Lung (tissue), 12 donors: ENCODE data around the gene UBR1. TPM values are rescaled to one million over a fixed set of nuclear protein-coding genes. Genes with fewer than 3 reads are reported as not detected.
"Not testable (repeated sequence)": the region's sequence is repeated elsewhere in the genome, so short reads cannot be mapped to it uniquely, and the experiment has no call there.

Experiments
- ATAC-seq: fragments of 200-7000 bp; cut with Tn5 transposase; one replicate; pipeline ENCODE4 v1.9.1; 2020; ENCODE audit warnings: moderate number of reproducible peaks; ENCODE audit not compliant: insufficient read depth, low FRiP score
- DNase-seq, 3 donors: peaks; one replicate each; pipeline ENCODE4 v3.0.0-alpha.2; 2013 to 2017
- H3K27ac ChIP-seq, 2 donors: one replicate each; pipeline ENCODE4 v1.5.1; 2013; ENCODE audit warnings: mild to moderate bottlenecking in 2 of 2, moderate library complexity in 2 of 2, control low read depth in 1 of 2, inconsistent platforms in 1 of 2, low read depth in 1 of 2, low read length in 1 of 2
- H3K27me3 ChIP-seq, 3 donors: one replicate each; pipeline ENCODE4 v1.5.1; 2013; ENCODE audit warnings: low read length in 2 of 3; ENCODE audit not compliant: control insufficient read depth in 3 of 3, insufficient read depth in 3 of 3
- H3K36me3 ChIP-seq, 4 donors: one replicate each; pipeline ENCODE4 v1.5.1; 2013; ENCODE audit warnings: low read length in 4 of 4, mild to moderate bottlenecking in 1 of 4, moderate library complexity in 1 of 4; ENCODE audit not compliant: control insufficient read depth in 4 of 4, insufficient read depth in 4 of 4
- H3K4me1 ChIP-seq, 5 donors: one replicate each; pipeline ENCODE4 v1.5.1; 2013; ENCODE audit warnings: low read length in 5 of 5, mild to moderate bottlenecking in 2 of 5, moderate library complexity in 1 of 5; ENCODE audit not compliant: control insufficient read depth in 5 of 5, insufficient read depth in 5 of 5
- H3K4me3 ChIP-seq: one replicate; pipeline ENCODE4 v1.5.1; 2013; ENCODE audit warnings: mild to moderate bottlenecking, control low read depth, moderate library complexity
- H3K9ac ChIP-seq, 2 donors: one replicate each; pipeline ENCODE4 v1.5.1; 2013; ENCODE audit warnings: low read length in 2 of 2, control low read depth in 1 of 2; ENCODE audit not compliant: insufficient read depth in 1 of 2
- H3K9me3 ChIP-seq, 4 donors: one replicate each; pipeline ENCODE4 v1.5.1; 2013; ENCODE audit warnings: low read length in 3 of 4, mild to moderate bottlenecking in 1 of 4, moderate library complexity in 1 of 4; ENCODE audit not compliant: control insufficient read depth in 4 of 4, insufficient read depth in 3 of 4
- WGBS, 2 donors: extraction: QIAGEN DNeasy Blood & Tissue Kit; methylation state at CpG; one replicate each; pipeline ENCODE4 v1.1.7; 2013; 5-methylcytosine and 5-hydroxymethylcytosine counted together
- polyA plus RNA-seq, 2 donors: library from polyadenylated mRNA; stranded (reverse); fragments of 200-250 nt; gene quantifications; one replicate each; pipeline ENCODE4 v1.2.1, GENCODE V29; 2013
- total RNA-seq, 2 donors: library from RNA; depleted of rRNA in 1 of 2; stranded (reverse); fragments of >200 nt in 1 of 2; gene quantifications; one replicate each; pipeline ENCODE4 v1.2.1, GENCODE V29; 2014 to 2021
- TF ChIP-seq, protein P1 (sequence below): IDR thresholded peaks from 2 replicates; pipeline ENCODE4 v1.5.1; 2012; ENCODE audit warnings: mild to moderate bottlenecking; ENCODE audit errors: control extremely low read depth, extremely low read depth
- donor health status: control.
- donor health status: control.
- donor health status: Bipolar disorder and iron deficiency.
- donor health status: healthy.
- donor health status: DM: yes; HTN: yes; CAD: no.

The UBR1 gene
- total and polyA plus RNA-seq, 4 donors = 5.7 to 70.3 (median 17.2) TPM

GRCh38 chr15:42986693-42987342 is 119.0 kb downstream of the UBR1 start:
- TF ChIP-seq, protein P1, sequence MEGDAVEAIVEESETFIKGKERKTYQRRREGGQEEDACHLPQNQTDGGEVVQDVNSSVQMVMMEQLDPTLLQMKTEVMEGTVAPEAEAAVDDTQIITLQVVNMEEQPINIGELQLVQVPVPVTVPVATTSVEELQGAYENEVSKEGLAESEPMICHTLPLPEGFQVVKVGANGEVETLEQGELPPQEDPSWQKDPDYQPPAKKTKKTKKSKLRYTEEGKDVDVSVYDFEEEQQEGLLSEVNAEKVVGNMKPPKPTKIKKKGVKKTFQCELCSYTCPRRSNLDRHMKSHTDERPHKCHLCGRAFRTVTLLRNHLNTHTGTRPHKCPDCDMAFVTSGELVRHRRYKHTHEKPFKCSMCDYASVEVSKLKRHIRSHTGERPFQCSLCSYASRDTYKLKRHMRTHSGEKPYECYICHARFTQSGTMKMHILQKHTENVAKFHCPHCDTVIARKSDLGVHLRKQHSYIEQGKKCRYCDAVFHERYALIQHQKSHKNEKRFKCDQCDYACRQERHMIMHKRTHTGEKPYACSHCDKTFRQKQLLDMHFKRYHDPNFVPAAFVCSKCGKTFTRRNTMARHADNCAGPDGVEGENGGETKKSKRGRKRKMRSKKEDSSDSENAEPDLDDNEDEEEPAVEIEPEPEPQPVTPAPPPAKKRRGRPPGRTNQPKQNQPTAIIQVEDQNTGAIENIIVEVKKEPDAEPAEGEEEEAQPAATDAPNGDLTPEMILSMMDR = no peak
- DNase-seq (no peak), ATAC-seq (no peak)
- Histone ChIP-seq H3K36me3 (peaks cover 11 to 21% (median 17%) of the 10 kb centered on the region in 4 donors), H3K9me3 (no peaks in the 10 kb centered on the region), H3K4me1 (peaks cover 0 to 3% (median 0%) of the 10 kb centered on the region in 5 donors), H3K27ac (no peak overlapping the region), H3K4me3 (no peak overlapping the region), H3K9ac (no peak overlapping the region), H3K27me3 (no peaks in the 10 kb centered on the region)
- 97 to 98% methylated on average over 20 of the region's 20 CpGs for WGBS, 2 donors

GRCh38 chr15:42984493-42985034 is 121.3 kb downstream of the UBR1 start:
- no peak for DNase-seq
- Histone ChIP-seq H3K27me3 (no peaks in the 10 kb centered on the region), H3K4me1 (peaks cover 0 to 3% (median 0%) of the 10 kb centered on the region in 5 donors), H3K27ac (no peak overlapping the region), H3K9ac (no peak overlapping the region), H3K9me3 (no peaks in the 10 kb centered on the region), H3K4me3 (no peak overlapping the region), H3K36me3 (peaks cover 13 to 24% (median 18%) of the 10 kb centered on the region in 4 donors)
- WGBS, 2 donors = 94 to 95% methylated on average over 1 of the region's 1 CpG
- TF ChIP-seq, protein P1 = no peak
- ATAC-seq = no peak

- not testable (repeated sequence) for H3K4me3 ChIP-seq, H3K9me3 ChIP-seq, H3K4me1 ChIP-seq, ATAC-seq, DNase-seq, H3K27me3 ChIP-seq, H3K9ac ChIP-seq, H3K27ac ChIP-seq
- peaks cover 14 to 39% (median 26%) of the 10 kb centered on the region in 4 donors for H3K36me3 ChIP-seq
- 96 to 97% methylated on average over 6 of the region's 6 CpGs for WGBS, 2 donors
Observed at GRCh38 chr15:42979113-42979512, 126.7 kb downstream of the UBR1 start.

GRCh38 chr15:42974202-42974862 is 131.5 kb downstream of the UBR1 start:
- Histone ChIP-seq H3K36me3 (peaks cover 19 to 44% (median 34%) of the 10 kb centered on the region in 4 donors), H3K27ac (no peak overlapping the region), H3K9ac (no peak overlapping the region), H3K4me1 (no peaks in the 10 kb centered on the region), H3K4me3 (no peak overlapping the region), H3K9me3 (no peaks in the 10 kb centered on the region), H3K27me3 (no peaks in the 10 kb centered on the region)
- TF ChIP-seq, protein P1 = no peak
- ATAC-seq (no peak), DNase-seq (no peak)
- WGBS, 2 donors = 95 to 96% methylated on average over 2 of the region's 2 CpGs
